Peyer's patch (tissue), 4 donors: Measurements from ENCODE around the gene MICA. TPM values are rescaled to one million over a fixed set of nuclear protein-coding genes. Genes with fewer than 3 reads are reported as not detected.
"Not testable (repeated sequence)": the region's sequence is repeated elsewhere in the genome, so short reads cannot be mapped to it uniquely, and the experiment has no call there.

ENCODE experiments used
- DNase-seq, 3 donors: peaks; one replicate each; pipeline ENCODE4 v3.0.0-alpha.2; 2017 to 2019
- H3K27ac ChIP-seq, 4 donors: fragments of 200-600 bp; sonication (generic); one replicate each; pipeline ENCODE4 v1.5.1; 2016 to 2019
- H3K27me3 ChIP-seq, 2 donors: fragments of 200-600 bp; sonication (generic); one replicate each; pipeline ENCODE4 v1.5.1; 2019
- H3K36me3 ChIP-seq, 3 donors: fragments of 200-600 bp; sonication (generic); one replicate each; pipeline ENCODE4 v1.5.1; 2016 to 2019
- H3K4me1 ChIP-seq, 4 donors: fragments of 200-600 bp; sonication (generic); one replicate each; pipeline ENCODE4 v1.5.1; 2016 to 2019
- H3K4me3 ChIP-seq, 4 donors: fragments of 200-600 bp; sonication (generic); 1 replicate in 3 of 4; 2 replicates in 1 of 4; pipeline ENCODE4 v1.5.1; 2016 to 2019; ENCODE audit warnings: mild to moderate bottlenecking in 1 of 4
- H3K9me3 ChIP-seq, 4 donors: fragments of 200-600 bp; sonication (generic); one replicate each; pipeline ENCODE4 v1.5.1; 2016 to 2019; ENCODE audit warnings: mild to moderate bottlenecking in 1 of 4
- CTCF ChIP-seq, 6 experiments: fragments of 450-650 bp in 4 of 6; fragments of 200-600 bp in 2 of 6; sonication (generic) in 1 of 6; IDR thresholded peaks; one replicate each; pipeline ENCODE4 v1.5.1; 2017 to 2019; ENCODE audit warnings: antibody characterized with exemption in 6 of 6, mild to moderate bottlenecking in 3 of 6, moderate library complexity in 1 of 6
- POLR2A ChIP-seq, 2 donors: fragments of 450-650 bp; IDR thresholded peaks; one replicate each; pipeline ENCODE4 v1.5.1; 2017; ENCODE audit warnings: antibody characterized with exemption in 2 of 2, mild to moderate bottlenecking in 2 of 2, moderate library complexity in 2 of 2
- total RNA-seq, 4 donors: library from RNA; depleted of rRNA; stranded (reverse); fragments of >200 nt; gene quantifications; one replicate each; pipeline ENCODE4 v1.1.0, GENCODE V29; 2016

Gene MICA
- total RNA-seq, 4 donors from 2014 or later, result 21.0 to 71.0 (median 29.1) TPM

- H3K27me3 ChIP-seq, result no peaks in the 10 kb centered on the region
- H3K36me3 ChIP-seq, result no peaks in the 10 kb centered on the region
- no peak overlapping the region for H3K27ac ChIP-seq
Measured at GRCh38 chr6:31446481-31446880, 43.1 kb downstream of the MICA start.

GRCh38 chr6:31446999-31447789, 43.8 kb downstream of the MICA start:
- not testable (repeated sequence) for H3K9me3 ChIP-seq, DNase-seq, H3K27me3 ChIP-seq, H3K36me3 ChIP-seq, H3K4me3 ChIP-seq, H3K4me1 ChIP-seq, H3K27ac ChIP-seq

More at GRCh38 chr6:31446481-31446880, 43.1 kb downstream of the MICA start:
- TF ChIP-seq POLR2A (IDR thresholded peaks at IDR 0.05), result no peak
- H3K4me3 ChIP-seq, result no peak overlapping the region
- no peaks in the 10 kb centered on the region for H3K9me3 ChIP-seq
- DNase-seq, result no peak
- H3K4me1 ChIP-seq, result no peaks in the 10 kb centered on the region

GRCh38 chr6:31450751-31451150, 47.4 kb downstream of the MICA start:
- Histone ChIP-seq H3K4me1 (no peaks in the 10 kb centered on the region), H3K36me3 (no peaks in the 10 kb centered on the region), H3K4me3 (no peak overlapping the region), H3K27me3 (no peaks in the 10 kb centered on the region), H3K9me3 (peaks cover 0 to 7% (median 0%) of the 10 kb centered on the region in 4 donors), H3K27ac (no peak overlapping the region)
- DNase-seq, result no peak
- TF ChIP-seq CTCF (IDR thresholded peaks at IDR 0.05), result no peak
- TF ChIP-seq POLR2A (IDR thresholded peaks at IDR 0.05), result no peak

GRCh38 chr6:31452859-31453258, 49.5 kb downstream of the MICA start:
- Histone ChIP-seq H3K36me3 (no peaks in the 10 kb centered on the region), H3K27me3 (no peaks in the 10 kb centered on the region), H3K27ac (no peak overlapping the region), H3K4me3 (no peak overlapping the region), H3K9me3 (peaks cover 0 to 7% (median 0%) of the 10 kb centered on the region in 4 donors), H3K4me1 (no peaks in the 10 kb centered on the region)
- no peak for TF ChIP-seq CTCF (IDR thresholded peaks at IDR 0.05)
- no peak for TF ChIP-seq POLR2A (IDR thresholded peaks at IDR 0.05)
- no peak for DNase-seq

DNA sequence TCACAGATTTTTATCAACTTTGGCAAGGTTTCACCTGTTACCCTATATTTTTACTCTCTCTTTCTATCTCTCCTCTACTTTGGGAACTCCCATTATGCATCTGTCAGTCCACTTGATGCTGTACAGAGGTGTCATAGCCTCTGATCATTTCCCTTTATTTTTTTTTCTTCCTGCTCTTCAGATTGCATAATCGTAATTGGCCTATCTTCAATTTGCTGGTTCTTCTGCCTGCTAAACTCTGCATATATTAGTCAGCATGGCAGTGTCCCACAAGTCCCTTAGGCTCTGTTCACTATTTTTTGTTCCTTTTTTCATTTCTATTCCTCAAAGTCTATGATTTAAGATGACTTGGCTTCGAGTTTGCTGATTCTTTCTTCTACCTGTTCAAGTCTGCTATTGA, 49.9 kb downstream of the MICA start:
- no peaks in the 10 kb centered on the region for H3K36me3 ChIP-seq
- TF ChIP-seq CTCF (IDR thresholded peaks at IDR 0.05), result no peak
- no peak for TF ChIP-seq POLR2A (IDR thresholded peaks at IDR 0.05)

DNA sequence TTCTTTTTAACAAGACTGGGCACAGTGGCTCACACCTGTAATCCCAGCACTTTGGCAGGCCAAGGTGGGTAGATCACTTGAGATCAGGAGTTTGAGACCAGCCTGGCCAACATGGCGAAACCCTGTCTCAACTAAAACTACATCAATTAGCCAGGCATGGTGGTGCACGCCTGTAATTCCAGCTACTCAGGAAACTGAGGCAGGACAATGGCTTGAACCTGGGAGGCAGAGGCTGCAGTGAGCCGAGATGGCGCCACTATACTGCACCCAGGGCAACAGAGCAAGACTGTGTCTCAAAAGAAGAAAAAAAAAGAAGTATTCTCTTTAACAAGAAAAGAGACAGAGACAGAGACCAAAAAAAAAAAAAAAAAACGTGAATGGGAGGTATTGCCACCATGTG, 56.5 kb downstream of the MICA start:
- peaks cover 0 to 21% (median 0%) of the 10 kb centered on the region in 4 donors for H3K4me1 ChIP-seq
- H3K9me3 ChIP-seq, DNase-seq, H3K4me3 ChIP-seq, H3K27me3 ChIP-seq, H3K27ac ChIP-seq, H3K36me3 ChIP-seq: not testable (repeated sequence)

More for the DNA sequence above, 49.9 kb downstream of the MICA start:
- H3K4me3 ChIP-seq, result no peak overlapping the region
- peaks cover 0 to 7% (median 0%) of the 10 kb centered on the region in 4 donors for H3K9me3 ChIP-seq
- H3K4me1 ChIP-seq, result no peaks in the 10 kb centered on the region
- no peaks in the 10 kb centered on the region for H3K27me3 ChIP-seq
- DNase-seq, result no peak
- H3K27ac ChIP-seq, result no peak overlapping the region

DNA sequence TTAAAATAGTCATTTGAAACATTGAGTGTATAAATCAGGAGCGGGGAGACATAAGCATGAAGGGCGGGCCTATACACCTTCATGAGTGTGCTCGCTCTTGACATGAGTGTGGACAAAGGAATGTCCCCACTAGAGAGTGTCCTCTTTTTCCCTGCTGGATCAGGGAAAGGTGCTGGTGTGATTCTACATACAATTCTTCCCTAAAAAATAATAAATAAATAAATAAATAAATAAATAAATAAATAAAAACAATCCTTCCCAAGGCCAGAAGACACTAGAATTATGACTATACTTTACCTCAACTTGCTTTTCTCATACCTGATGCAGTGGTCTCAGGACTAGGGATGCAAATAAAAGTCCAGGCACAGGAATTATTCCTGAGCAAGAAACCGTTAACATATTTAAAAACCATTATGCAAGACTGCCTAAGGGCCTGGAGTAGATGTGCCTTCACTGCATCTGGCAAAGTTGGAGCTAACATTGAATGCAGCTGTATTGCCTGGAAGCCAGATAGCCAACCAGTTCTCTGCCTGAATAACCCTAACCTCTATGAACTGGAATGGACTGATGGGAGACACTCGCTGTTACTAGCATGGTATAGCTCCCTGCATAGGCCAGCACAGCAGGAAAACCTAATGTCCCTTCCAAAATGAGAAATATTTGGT, 57.1 kb downstream of the MICA start:
- Histone ChIP-seq H3K4me3 (no peak overlapping the region), H3K27me3 (no peaks in the 10 kb centered on the region), H3K27ac (no peak overlapping the region), H3K4me1 (peaks cover 0 to 27% (median 0%) of the 10 kb centered on the region in 4 donors), H3K9me3 (no peaks in the 10 kb centered on the region), H3K36me3 (no peaks in the 10 kb centered on the region)
- DNase-seq, result no peak
- no peak for TF ChIP-seq POLR2A (IDR thresholded peaks at IDR 0.05)
- TF ChIP-seq CTCF (IDR thresholded peaks at IDR 0.05), result no peak
